ENCODE results near the gene SLC29A2. TPM values are rescaled to one million over a fixed set of nuclear protein-coding genes. Genes with fewer than 3 reads are reported as not detected.

Gene SLC29A2
- total and polyA plus RNA-seq, 9 donors: 0.48 to 3.1 (median 0.78) TPM

DNA sequence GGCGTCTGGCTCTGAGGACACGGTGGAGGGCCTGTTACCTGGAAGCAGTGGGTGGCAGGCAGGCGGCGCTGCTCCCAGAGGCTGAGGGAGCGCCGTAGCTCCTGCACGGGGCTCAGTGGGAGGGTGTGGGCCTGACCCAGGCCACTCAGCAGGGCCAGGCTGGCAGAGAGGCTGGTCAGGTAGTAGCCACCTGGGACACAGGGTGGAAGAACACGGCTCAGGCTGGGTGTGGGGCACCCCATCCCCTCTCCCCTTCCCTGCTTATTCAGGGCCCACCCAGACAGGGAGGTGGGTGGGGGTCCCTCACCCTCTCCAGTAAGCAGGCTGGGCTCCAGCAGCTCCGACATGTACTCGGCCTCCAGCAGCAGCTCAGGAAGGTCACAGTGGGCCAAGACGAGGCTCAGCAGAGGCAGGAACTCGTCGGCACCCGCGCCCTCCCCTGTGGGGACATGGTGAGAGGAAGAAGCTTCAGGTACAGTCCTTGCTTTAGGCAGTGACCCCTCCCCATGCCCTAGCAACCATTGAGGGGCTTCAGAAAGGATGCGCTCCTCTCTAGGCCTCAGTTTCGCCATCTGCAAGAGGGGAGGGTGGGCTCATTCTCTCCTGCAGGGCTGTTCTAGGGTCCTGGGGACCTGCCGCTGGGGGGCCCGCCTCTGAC, 38.2 kb downstream of the SLC29A2 start:
- H3K9me3 ChIP-seq: no peaks in the 10 kb centered on the region
- intact Hi-C loops (cut with DNase I): loop anchor here in 1 of 4 donors (10.0 kb wide), 1 partner anchor 49 kb away; the partner anchor contains the start of gene YIF1A
- TF ChIP-seq POLR2A (IDR thresholded peaks at IDR 0.05): no peak
- no peak for TF ChIP-seq EP300 (IDR thresholded peaks at IDR 0.05)
- no peak for TF ChIP-seq CTCF (IDR thresholded peaks at IDR 0.05)
- peak in 2 of 5 donors; percentile 16 to 30 for DNase-seq
- peaks cover 16% of the 10 kb centered on the region for H3K4me1 ChIP-seq (ENCODE audit: insufficient read depth)
- no peak overlapping the region for H3K4me3 ChIP-seq
- no peaks in the 10 kb centered on the region for H3K36me3 ChIP-seq
- 87 to 91% (median 89%) methylated on average over 16 to 19 of the region's 19 CpGs for WGBS, 3 donors
- H3K27ac ChIP-seq: no peak overlapping the region
- no peaks in the 10 kb centered on the region for H3K27me3 ChIP-seq

DNA sequence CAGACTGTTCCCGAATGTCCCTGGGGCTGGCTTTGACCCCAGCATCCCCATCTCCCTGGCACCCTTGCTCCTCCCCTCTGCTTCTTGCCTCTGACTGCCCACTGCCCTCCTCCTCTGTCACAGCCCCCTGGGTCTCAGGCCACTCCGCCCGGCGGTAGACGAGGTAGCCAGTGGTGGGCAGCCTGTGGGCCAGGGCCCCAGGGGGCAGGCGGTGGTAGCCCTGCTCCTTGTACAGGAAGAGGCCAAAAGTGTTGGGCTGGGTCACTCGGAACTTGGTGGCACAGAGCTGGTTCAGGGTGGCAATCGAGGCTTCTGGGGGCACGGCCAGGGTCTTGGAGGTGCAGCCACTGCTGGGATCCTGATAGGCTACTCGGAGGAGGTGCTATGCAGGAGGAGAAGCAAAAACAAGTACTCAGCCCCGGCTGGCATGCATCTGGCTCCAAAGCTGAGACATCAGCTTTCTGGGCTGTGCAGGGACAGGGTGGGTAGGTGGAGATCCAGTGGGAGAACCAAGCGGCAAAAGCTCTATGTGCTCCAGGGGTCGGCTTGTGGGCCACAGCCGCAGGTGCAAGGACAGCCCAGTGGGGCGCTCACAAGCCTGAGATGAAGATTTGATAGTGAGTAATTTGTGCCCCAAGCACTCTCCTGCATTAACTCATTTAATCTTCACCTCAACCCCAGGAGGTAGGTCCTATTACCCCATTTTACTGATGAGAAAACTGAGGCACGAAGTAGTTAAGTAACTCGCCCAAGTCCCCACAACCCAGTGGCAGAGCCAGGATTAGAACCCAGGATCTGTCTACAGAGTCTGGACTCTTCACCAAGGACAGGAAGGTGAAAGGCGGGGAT, 39.0 kb downstream of the SLC29A2 start:
- Histone ChIP-seq H3K4me1 (ENCODE audit: insufficient read depth) (peaks cover 16% of the 10 kb centered on the region), H3K36me3 (no peaks in the 10 kb centered on the region), H3K27me3 (no peaks in the 10 kb centered on the region), H3K4me3 (no peak overlapping the region), H3K27ac (no peak overlapping the region), H3K9me3 (no peaks in the 10 kb centered on the region)
- 79 to 82% (median 81%) methylated on average over 18 of the region's 18 CpGs for WGBS, 3 donors
- peak in 1 of 5 donors; percentile 28 for DNase-seq
- TF ChIP-seq CTCF (IDR thresholded peaks at IDR 0.05) (no peak), EP300 (IDR thresholded peaks at IDR 0.05) (no peak), POLR2A (IDR thresholded peaks at IDR 0.05) (no peak)
- intact Hi-C loops (cut with DNase I): loop anchor here in 1 of 4 donors (10.0 kb wide), 1 partner anchor 48 kb away; the partner anchor contains the start of gene YIF1A

GRCh38 chr11:66331542-66332370, 39.8 kb downstream of the SLC29A2 start:
- 89 to 92% (median 91%) methylated on average over 12 of the region's 12 CpGs for WGBS, 3 donors
- Histone ChIP-seq H3K4me3 (no peak overlapping the region), H3K27me3 (no peaks in the 10 kb centered on the region), H3K9me3 (no peaks in the 10 kb centered on the region), H3K36me3 (no peaks in the 10 kb centered on the region), H3K27ac (no peak overlapping the region), H3K4me1 (ENCODE audit: insufficient read depth) (peaks cover 14% of the 10 kb centered on the region)
- DNase-seq: peak in 2 of 5 donors; percentile 15 to 28
- intact Hi-C loops (cut with DNase I): loop anchor here in 1 of 4 donors (10.0 kb wide), 1 partner anchor 47 kb away; the partner anchor contains the start of gene YIF1A
- no peak for TF ChIP-seq CTCF (IDR thresholded peaks at IDR 0.05)
- no peak for TF ChIP-seq EP300 (IDR thresholded peaks at IDR 0.05)
- no peak for TF ChIP-seq POLR2A (IDR thresholded peaks at IDR 0.05)

DNA sequence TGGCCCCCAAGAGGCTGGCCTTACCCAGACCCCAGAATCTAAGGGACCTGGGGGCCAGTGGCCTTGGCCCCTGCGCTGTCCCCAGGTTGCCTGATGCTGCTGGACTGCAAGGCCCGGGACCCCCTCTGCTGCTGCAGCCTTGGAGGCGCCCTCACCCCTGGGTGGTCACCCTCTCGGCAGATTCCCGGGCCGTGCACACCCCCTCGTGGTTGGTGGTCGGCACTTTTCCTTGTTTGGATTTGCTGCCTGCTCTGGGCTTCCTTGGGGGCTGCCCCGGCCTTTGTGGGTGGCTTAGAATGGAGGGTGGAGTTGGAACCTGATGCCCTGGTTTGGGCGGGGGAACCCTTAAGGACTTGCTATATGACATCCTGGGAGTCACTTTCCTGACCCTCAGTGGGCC, 40.6 kb downstream of the SLC29A2 start:
- Histone ChIP-seq H3K4me1 (ENCODE audit: insufficient read depth) (peaks cover 13% of the 10 kb centered on the region), H3K27ac (no peak overlapping the region), H3K36me3 (no peaks in the 10 kb centered on the region), H3K27me3 (no peaks in the 10 kb centered on the region), H3K4me3 (no peak overlapping the region), H3K9me3 (no peaks in the 10 kb centered on the region)
- intact Hi-C loops (cut with DNase I): loop anchor here in 1 of 4 donors (10.0 kb wide), 1 partner anchor 46 kb away; the partner anchor contains the start of gene YIF1A
- peak in 1 of 5 donors; percentile 37 for DNase-seq
- no peak for TF ChIP-seq POLR2A (IDR thresholded peaks at IDR 0.05)
- no peak for TF ChIP-seq CTCF (IDR thresholded peaks at IDR 0.05)
- TF ChIP-seq EP300 (IDR thresholded peaks at IDR 0.05): no peak
- 37 to 48% (median 44%) methylated on average over 10 of the region's 10 CpGs for WGBS, 3 donors
